ENCODE results near the gene CDC42EP2. TPM values are rescaled to one million over a fixed set of nuclear protein-coding genes. Genes with fewer than 3 reads are reported as not detected.
A peak's percentile ranks its signal among the peaks of the same experiment; 100 is the strongest.

The CDC42EP2 gene
- total and polyA plus RNA-seq, 10 of the 15 experiments (the other 5 are each of a cell fraction or from before 2014, with no cell fraction given): 0.03 to 1.2 (median 0.09) TPM; not detected in 3

DNA sequence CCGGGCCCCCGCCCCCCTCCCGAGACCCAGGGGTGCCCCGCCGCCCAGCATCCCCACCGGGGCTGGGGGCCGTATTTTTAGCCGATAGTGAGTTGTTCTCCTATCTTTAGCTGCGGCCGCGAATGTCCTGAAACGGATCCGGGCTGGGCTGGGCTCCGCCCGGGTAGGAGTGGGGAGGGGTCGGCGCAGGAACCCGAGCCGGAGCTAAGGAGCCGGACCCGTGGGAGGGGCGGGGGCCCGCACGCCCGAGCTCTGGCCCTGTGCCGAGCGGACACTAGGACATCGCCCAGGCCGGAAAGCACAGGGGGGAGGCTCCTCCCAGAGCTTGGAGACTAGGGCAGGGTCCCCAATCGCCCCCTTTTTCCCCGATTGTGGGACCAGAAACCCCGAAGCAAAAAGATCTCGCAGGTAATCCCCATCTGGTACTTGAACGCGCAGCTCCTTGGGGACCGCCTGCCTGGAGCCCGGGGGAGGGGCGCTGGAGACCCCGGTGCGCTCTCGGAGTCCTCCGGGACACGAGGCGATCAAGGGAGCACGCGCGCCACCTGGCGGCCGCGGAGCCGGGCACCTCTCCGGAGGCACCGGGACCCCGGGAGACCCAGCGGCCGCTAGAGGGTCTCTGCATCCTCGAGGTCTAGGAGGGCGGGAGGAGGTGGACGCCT is 669 bp downstream of the CDC42EP2 start (continued):
- TF ChIP-seq, protein P1, sequence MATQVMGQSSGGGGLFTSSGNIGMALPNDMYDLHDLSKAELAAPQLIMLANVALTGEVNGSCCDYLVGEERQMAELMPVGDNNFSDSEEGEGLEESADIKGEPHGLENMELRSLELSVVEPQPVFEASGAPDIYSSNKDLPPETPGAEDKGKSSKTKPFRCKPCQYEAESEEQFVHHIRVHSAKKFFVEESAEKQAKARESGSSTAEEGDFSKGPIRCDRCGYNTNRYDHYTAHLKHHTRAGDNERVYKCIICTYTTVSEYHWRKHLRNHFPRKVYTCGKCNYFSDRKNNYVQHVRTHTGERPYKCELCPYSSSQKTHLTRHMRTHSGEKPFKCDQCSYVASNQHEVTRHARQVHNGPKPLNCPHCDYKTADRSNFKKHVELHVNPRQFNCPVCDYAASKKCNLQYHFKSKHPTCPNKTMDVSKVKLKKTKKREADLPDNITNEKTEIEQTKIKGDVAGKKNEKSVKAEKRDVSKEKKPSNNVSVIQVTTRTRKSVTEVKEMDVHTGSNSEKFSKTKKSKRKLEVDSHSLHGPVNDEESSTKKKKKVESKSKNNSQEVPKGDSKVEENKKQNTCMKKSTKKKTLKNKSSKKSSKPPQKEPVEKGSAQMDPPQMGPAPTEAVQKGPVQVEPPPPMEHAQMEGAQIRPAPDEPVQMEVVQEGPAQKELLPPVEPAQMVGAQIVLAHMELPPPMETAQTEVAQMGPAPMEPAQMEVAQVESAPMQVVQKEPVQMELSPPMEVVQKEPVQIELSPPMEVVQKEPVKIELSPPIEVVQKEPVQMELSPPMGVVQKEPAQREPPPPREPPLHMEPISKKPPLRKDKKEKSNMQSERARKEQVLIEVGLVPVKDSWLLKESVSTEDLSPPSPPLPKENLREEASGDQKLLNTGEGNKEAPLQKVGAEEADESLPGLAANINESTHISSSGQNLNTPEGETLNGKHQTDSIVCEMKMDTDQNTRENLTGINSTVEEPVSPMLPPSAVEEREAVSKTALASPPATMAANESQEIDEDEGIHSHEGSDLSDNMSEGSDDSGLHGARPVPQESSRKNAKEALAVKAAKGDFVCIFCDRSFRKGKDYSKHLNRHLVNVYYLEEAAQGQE (IDR thresholded peaks at IDR 0.05; ENCODE audit: low read depth, low read length): no peak
- TF ChIP-seq MYB (IDR thresholded peaks at IDR 0.05; ENCODE audit: borderline replicate concordance, low read depth, low read length): no peak
- no peak for TF ChIP-seq PAX8 (IDR thresholded peaks at IDR 0.05)
- TF ChIP-seq SMARCA5 (IDR thresholded peaks at IDR 0.05): peak; percentile 57; the same call in 1 of the 2 replicates
- TF ChIP-seq NFYB (IDR thresholded peaks at IDR 0.05; ENCODE audit: insufficient read depth, low read depth, low read length): no peak
- no peak for TF ChIP-seq KAT2A (conservative IDR thresholded peaks at IDR 0.05; ENCODE audit: control insufficient read depth, low read depth, low read length)
- TF ChIP-seq RELA (IDR thresholded peaks at IDR 0.05; ENCODE audit: borderline replicate concordance, partially characterized antibody): no peak
- TF ChIP-seq SUZ12 (IDR thresholded peaks at IDR 0.05; ENCODE audit: unreplicated experiment): no peak
- no peak for TF ChIP-seq HDAC6 (IDR thresholded peaks at IDR 0.05; ENCODE audit: unreplicated experiment)
- no peak for TF ChIP-seq ZNF384 (IDR thresholded peaks at IDR 0.05; ENCODE audit: borderline replicate concordance, low read depth, low read length)
- TF ChIP-seq SMAD5 (IDR thresholded peaks at IDR 0.05; ENCODE audit: low read depth): no peak
- TF ChIP-seq POLR2AphosphoS5 (IDR thresholded peaks at IDR 0.05; ENCODE audit: low read length): no peak
- TF ChIP-seq, protein P2, sequence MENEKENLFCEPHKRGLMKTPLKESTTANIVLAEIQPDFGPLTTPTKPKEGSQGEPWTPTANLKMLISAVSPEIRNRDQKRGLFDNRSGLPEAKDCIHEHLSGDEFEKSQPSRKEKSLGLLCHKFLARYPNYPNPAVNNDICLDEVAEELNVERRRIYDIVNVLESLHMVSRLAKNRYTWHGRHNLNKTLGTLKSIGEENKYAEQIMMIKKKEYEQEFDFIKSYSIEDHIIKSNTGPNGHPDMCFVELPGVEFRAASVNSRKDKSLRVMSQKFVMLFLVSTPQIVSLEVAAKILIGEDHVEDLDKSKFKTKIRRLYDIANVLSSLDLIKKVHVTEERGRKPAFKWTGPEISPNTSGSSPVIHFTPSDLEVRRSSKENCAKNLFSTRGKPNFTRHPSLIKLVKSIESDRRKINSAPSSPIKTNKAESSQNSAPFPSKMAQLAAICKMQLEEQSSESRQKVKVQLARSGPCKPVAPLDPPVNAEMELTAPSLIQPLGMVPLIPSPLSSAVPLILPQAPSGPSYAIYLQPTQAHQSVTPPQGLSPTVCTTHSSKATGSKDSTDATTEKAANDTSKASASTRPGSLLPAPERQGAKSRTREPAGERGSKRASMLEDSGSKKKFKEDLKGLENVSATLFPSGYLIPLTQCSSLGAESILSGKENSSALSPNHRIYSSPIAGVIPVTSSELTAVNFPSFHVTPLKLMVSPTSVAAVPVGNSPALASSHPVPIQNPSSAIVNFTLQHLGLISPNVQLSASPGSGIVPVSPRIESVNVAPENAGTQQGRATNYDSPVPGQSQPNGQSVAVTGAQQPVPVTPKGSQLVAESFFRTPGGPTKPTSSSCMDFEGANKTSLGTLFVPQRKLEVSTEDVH (IDR thresholded peaks at IDR 0.05; ENCODE audit: low read depth, partially characterized antibody): no peak
- no peak for TF ChIP-seq NFIC (IDR thresholded peaks at IDR 0.05; ENCODE audit: low read depth, low read length)
- TF ChIP-seq, protein P3, sequence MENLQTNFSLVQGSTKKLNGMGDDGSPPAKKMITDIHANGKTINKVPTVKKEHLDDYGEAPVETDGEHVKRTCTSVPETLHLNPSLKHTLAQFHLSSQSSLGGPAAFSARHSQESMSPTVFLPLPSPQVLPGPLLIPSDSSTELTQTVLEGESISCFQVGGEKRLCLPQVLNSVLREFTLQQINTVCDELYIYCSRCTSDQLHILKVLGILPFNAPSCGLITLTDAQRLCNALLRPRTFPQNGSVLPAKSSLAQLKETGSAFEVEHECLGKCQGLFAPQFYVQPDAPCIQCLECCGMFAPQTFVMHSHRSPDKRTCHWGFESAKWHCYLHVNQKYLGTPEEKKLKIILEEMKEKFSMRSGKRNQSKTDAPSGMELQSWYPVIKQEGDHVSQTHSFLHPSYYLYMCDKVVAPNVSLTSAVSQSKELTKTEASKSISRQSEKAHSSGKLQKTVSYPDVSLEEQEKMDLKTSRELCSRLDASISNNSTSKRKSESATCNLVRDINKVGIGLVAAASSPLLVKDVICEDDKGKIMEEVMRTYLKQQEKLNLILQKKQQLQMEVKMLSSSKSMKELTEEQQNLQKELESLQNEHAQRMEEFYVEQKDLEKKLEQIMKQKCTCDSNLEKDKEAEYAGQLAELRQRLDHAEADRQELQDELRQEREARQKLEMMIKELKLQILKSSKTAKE (IDR thresholded peaks at IDR 0.05; ENCODE audit: low read depth, poor library complexity, severe bottlenecking): no peak
- no peak for TF ChIP-seq BMI1 (IDR thresholded peaks at IDR 0.05; ENCODE audit: borderline replicate concordance)
- TF ChIP-seq, protein P4, sequence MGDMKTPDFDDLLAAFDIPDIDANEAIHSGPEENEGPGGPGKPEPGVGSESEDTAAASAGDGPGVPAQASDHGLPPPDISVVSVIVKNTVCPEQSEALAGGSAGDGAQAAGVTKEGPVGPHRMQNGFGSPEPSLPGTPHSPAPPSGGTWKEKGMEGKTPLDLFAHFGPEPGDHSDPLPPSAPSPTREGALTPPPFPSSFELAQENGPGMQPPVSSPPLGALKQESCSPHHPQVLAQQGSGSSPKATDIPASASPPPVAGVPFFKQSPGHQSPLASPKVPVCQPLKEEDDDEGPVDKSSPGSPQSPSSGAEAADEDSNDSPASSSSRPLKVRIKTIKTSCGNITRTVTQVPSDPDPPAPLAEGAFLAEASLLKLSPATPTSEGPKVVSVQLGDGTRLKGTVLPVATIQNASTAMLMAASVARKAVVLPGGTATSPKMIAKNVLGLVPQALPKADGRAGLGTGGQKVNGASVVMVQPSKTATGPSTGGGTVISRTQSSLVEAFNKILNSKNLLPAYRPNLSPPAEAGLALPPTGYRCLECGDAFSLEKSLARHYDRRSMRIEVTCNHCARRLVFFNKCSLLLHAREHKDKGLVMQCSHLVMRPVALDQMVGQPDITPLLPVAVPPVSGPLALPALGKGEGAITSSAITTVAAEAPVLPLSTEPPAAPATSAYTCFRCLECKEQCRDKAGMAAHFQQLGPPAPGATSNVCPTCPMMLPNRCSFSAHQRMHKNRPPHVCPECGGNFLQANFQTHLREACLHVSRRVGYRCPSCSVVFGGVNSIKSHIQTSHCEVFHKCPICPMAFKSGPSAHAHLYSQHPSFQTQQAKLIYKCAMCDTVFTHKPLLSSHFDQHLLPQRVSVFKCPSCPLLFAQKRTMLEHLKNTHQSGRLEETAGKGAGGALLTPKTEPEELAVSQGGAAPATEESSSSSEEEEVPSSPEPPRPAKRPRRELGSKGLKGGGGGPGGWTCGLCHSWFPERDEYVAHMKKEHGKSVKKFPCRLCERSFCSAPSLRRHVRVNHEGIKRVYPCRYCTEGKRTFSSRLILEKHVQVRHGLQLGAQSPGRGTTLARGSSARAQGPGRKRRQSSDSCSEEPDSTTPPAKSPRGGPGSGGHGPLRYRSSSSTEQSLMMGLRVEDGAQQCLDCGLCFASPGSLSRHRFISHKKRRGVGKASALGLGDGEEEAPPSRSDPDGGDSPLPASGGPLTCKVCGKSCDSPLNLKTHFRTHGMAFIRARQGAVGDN (IDR thresholded peaks at IDR 0.05): no peak

Data from GM12878 (cell line).